SK-N-SH (cell line): ENCODE measurements around the gene NDUFS6. TPM values are rescaled to one million over a fixed set of nuclear protein-coding genes. Genes with fewer than 3 reads are reported as not detected.

Experiments
- CTCF ChIA-PET: fragments of 300-600, 350-600 bp; formaldehyde crosslinking; extraction: SDS; loops from one replicate; lab custom pipeline; 2021; lab: Yijun Ruan, JAX
- POLR2A ChIA-PET: fragments of 350-600 bp; sonication (Branson Sonifier 250); formaldehyde crosslinking; extraction: SDS; loops from one replicate; lab custom pipeline; 2020; ENCODE audit warnings: antibody characterized with exemption, inconsistent platforms; lab: Yijun Ruan, JAX
- DNase-seq: peaks from one replicate; pipeline ENCODE4 v3.0.0; 2012
- H2AFZ ChIP-seq: fragments of 200-600 bp; sonication (generic); 2 replicates; pipeline ENCODE4 v1.8.1; 2016; ENCODE audit warnings: antibody characterized with exemption, mild to moderate bottlenecking, low read depth
- H3F3A ChIP-seq: fragments of 200-600 bp; sonication (generic); replicated peaks from 2 replicates; pipeline ENCODE3; 2016; ENCODE audit warnings: antibody characterized with exemption, mild to moderate bottlenecking; ENCODE audit not compliant: insufficient read depth
- H3K27ac ChIP-seq, 2 experiments: fragments of 200-500 bp in 1 of 2; fragments of 200-600 bp in 1 of 2; sonication (Bioruptor generic) in 1 of 2; sonication (generic), shearing (Covaris generic) in 1 of 2; 2 replicates each; pipeline versions ENCODE4 v1.5.1 to v1.6.1; 2014 to 2016; ENCODE audit warnings: low read depth in 2 of 2, inconsistent platforms in 1 of 2, low read length in 1 of 2, mild to moderate bottlenecking in 1 of 2, mixed read lengths in 1 of 2
- H3K27me3 ChIP-seq: fragments of 200-600 bp; sonication (generic), shearing (Covaris generic); 2 replicates; pipeline ENCODE4 v1.6.1; 2016; ENCODE audit warnings: mixed run types; ENCODE audit not compliant: insufficient read depth
- H3K36me3 ChIP-seq, 2 experiments: fragments of 200-500 bp in 1 of 2; fragments of 200-600 bp in 1 of 2; sonication (Bioruptor generic) in 1 of 2; sonication (generic) in 1 of 2; replicated peaks in 1 of 2; 2 replicates each; pipeline versions ENCODE3 to v1.5.1; 2014 to 2016; ENCODE audit warnings: low read length in 1 of 2, mild to moderate bottlenecking in 1 of 2; ENCODE audit not compliant: insufficient read depth in 2 of 2, control insufficient read depth in 1 of 2
- H3K4me1 ChIP-seq, 2 experiments: fragments of 200-500 bp in 1 of 2; fragments of 200-600 bp in 1 of 2; sonication (Bioruptor generic) in 1 of 2; sonication (generic), shearing (Covaris generic) in 1 of 2; 2 replicates each; pipeline versions ENCODE4 v1.5.1 to v1.6.1; 2014 to 2016; ENCODE audit warnings: low read depth in 1 of 2, low read length in 1 of 2, mixed run types in 1 of 2; ENCODE audit not compliant: insufficient read depth in 2 of 2, control insufficient read depth in 1 of 2
- H3K4me2 ChIP-seq: fragments of 200-600 bp; sonication (generic), shearing (Covaris generic); 2 replicates; pipeline ENCODE4 v1.6.1; 2017; ENCODE audit warnings: mixed run types
- H3K4me3 ChIP-seq, 2 experiments: fragments of 200-500 bp in 1 of 2; fragments of 200-600 bp in 1 of 2; sonication (Bioruptor generic) in 1 of 2; sonication (generic), shearing (Covaris generic) in 1 of 2; 2 replicates each; pipeline versions ENCODE4 v1.5.1 to v1.8.1; 2014 to 2016; ENCODE audit warnings: low read depth in 2 of 2, inconsistent platforms in 1 of 2, low read length in 1 of 2, mild to moderate bottlenecking in 1 of 2, mixed read lengths in 1 of 2, moderate library complexity in 1 of 2
- H3K79me2 ChIP-seq: fragments of 200-600 bp; sonication (generic); 2 replicates; pipeline ENCODE4 v1.8.1; 2017; ENCODE audit warnings: mild to moderate bottlenecking; ENCODE audit not compliant: insufficient read depth
- H3K9ac ChIP-seq: fragments of 200-600 bp; sonication (generic); 2 replicates; pipeline ENCODE4 v1.6.1; 2017; ENCODE audit warnings: mixed run types
- H3K9me2 ChIP-seq: fragments of 200-600 bp; sonication (generic); 2 replicates; pipeline ENCODE4 v1.6.1; 2017; ENCODE audit warnings: mixed run types
- H3K9me3 ChIP-seq: fragments of 200-600 bp; sonication (generic); 2 replicates; pipeline ENCODE4 v1.6.1; 2017; ENCODE audit warnings: mixed run types, mild to moderate bottlenecking, moderate library complexity
- H4K20me1 ChIP-seq: fragments of 200-600 bp; sonication (generic); 2 replicates; pipeline ENCODE4 v1.6.1; 2017; ENCODE audit warnings: mild to moderate bottlenecking, mixed run types; ENCODE audit not compliant: insufficient read depth
- CHD2 ChIP-seq: fragments of 150-350 bp; IDR thresholded peaks from 2 replicates; pipeline ENCODE4 v1.6.1; 2018; ENCODE audit warnings: low read length; ENCODE audit not compliant: partially characterized antibody
- EZH2phosphoT487 ChIP-seq: fragments of 200-600 bp; sonication (generic); IDR thresholded peaks from 2 replicates; pipeline ENCODE4 v1.6.1; 2017; ENCODE audit warnings: low read depth, mixed run types, mild to moderate bottlenecking, antibody characterized with exemption, moderate library complexity, borderline replicate concordance
- FOXJ3 ChIP-seq: sonication (generic); formaldehyde crosslinking; IDR thresholded peaks from 2 replicates; pipeline ENCODE4 v1.5.1; 2020; ENCODE audit warnings: mild to moderate bottlenecking, missing genetic modification reagents
- GABPA ChIP-seq: IDR thresholded peaks from 2 replicates; pipeline ENCODE4 v1.4.0; 2012; ENCODE audit warnings: low read depth, mild to moderate bottlenecking
- GATA2 ChIP-seq: sonication (generic); formaldehyde crosslinking; IDR thresholded peaks from 2 replicates; pipeline ENCODE4 v1.5.0; 2020; ENCODE audit warnings: mild to moderate bottlenecking, missing genetic modification reagents
- IRF3 ChIP-seq: fragments of 150-350 bp; IDR thresholded peaks from 2 replicates; pipeline ENCODE4 v1.6.1; 2016; ENCODE audit warnings: mild to moderate bottlenecking, low read depth, low read length
- JUND ChIP-seq: IDR thresholded peaks from 2 replicates; pipeline ENCODE4 v1.4.0; 2012
- MAX ChIP-seq: IDR thresholded peaks from 2 replicates; pipeline ENCODE4 v1.4.0; 2012; ENCODE audit warnings: low read depth
- MXI1 ChIP-seq: IDR thresholded peaks from 2 replicates; pipeline ENCODE4 v1.6.1; 2012; ENCODE audit warnings: mild to moderate bottlenecking, low read depth, low read length, improper control_type of control experiment
- NFIC ChIP-seq: IDR thresholded peaks from 2 replicates; pipeline ENCODE4 v1.4.0; 2012; ENCODE audit warnings: borderline replicate concordance
- NRF1 ChIP-seq: IDR thresholded peaks from 2 replicates; pipeline ENCODE4 v1.6.1; 2012; ENCODE audit warnings: low read depth, mild to moderate bottlenecking, low read length
- PBX3 ChIP-seq: IDR thresholded peaks from 2 replicates; pipeline ENCODE4; 2012
- POLR2AphosphoS5 ChIP-seq: IDR thresholded peaks from 2 replicates; pipeline ENCODE4 v1.6.1; 2012; ENCODE audit warnings: low read depth, low read length
- RCOR1 ChIP-seq: fragments of 150-350 bp; IDR thresholded peaks from 2 replicates; pipeline ENCODE4 v1.6.1; 2017; ENCODE audit warnings: antibody characterized with exemption, low read length
- REST ChIP-seq: IDR thresholded peaks from 2 replicates; pipeline ENCODE4 v1.6.1; 2012; ENCODE audit warnings: mild to moderate bottlenecking, low read depth, low read length, moderate library complexity
- RXRA ChIP-seq: IDR thresholded peaks from 2 replicates; pipeline ENCODE4 v1.4.0; 2012; ENCODE audit warnings: low read depth, mild to moderate bottlenecking, borderline replicate concordance
- SIN3A ChIP-seq: IDR thresholded peaks from 2 replicates; pipeline ENCODE4 v1.6.1; 2012; ENCODE audit warnings: low read depth, mild to moderate bottlenecking, low read length, moderate library complexity, borderline replicate concordance
- SMC3 ChIP-seq: IDR thresholded peaks from 2 replicates; pipeline ENCODE4 v1.6.1; 2012; ENCODE audit warnings: low read depth, low read length, improper control_type of control experiment
- TAF1 ChIP-seq: IDR thresholded peaks from 2 replicates; pipeline ENCODE4 v1.6.1; 2012; ENCODE audit warnings: low read depth, mild to moderate bottlenecking, low read length, moderate library complexity, borderline replicate concordance
- TCF12 ChIP-seq: IDR thresholded peaks from 2 replicates; pipeline ENCODE4 v1.4.0; 2012
- TEAD4 ChIP-seq: IDR thresholded peaks from 2 replicates; pipeline ENCODE4 v1.4.0; 2012; ENCODE audit warnings: mild to moderate bottlenecking, borderline replicate concordance; ENCODE audit not compliant: insufficient read depth
- YY1 ChIP-seq: IDR thresholded peaks from 2 replicates; pipeline ENCODE4 v1.4.0; 2012; ENCODE audit warnings: low read depth, mild to moderate bottlenecking
- WGBS: methylation state at CpG from one replicate; pipeline ENCODE4 v1.1.6; 2017; ENCODE audit warnings: low lambda C conversion rate; 5-methylcytosine and 5-hydroxymethylcytosine counted together
- polyA plus RNA-seq, 3 experiments: library from polyadenylated mRNA; depleted of rRNA; stranded (reverse); fragments of >200 nt; gene quantifications; 2 replicates each; pipeline ENCODE4 v1.2.3, GENCODE V29; 2012

NDUFS6 gene
- polyA plus RNA-seq, 1 of the 3 experiments (the other 2 are of a cell fraction) = 316 TPM

- CTCF ChIA-PET = no interaction called here
- H3K4me1 ChIP-seq = no peaks in the 10 kb centered on the region
- no peaks in the 10 kb centered on the region for H3K9me2 ChIP-seq
- H3K27ac ChIP-seq = no peak overlapping the region
- no peak overlapping the region for H3K4me2 ChIP-seq
- no peaks in the 10 kb centered on the region for H3K36me3 ChIP-seq
- no peaks in the 10 kb centered on the region for H3K9me3 ChIP-seq
- no peak overlapping the region for H3K4me3 ChIP-seq
- no peak for DNase-seq
- H3F3A ChIP-seq = no peaks in the 10 kb centered on the region
- no peak overlapping the region for H2AFZ ChIP-seq
- H3K9ac ChIP-seq = no peak overlapping the region
- WGBS = 60% methylated on average over 6 of the region's 54 CpGs
- TF ChIP-seq POLR2AphosphoS5 = no peak
- TF ChIP-seq TAF1 = no peak
- TF ChIP-seq JUND = no peak
- TF ChIP-seq CHD2 = no peak
- TF ChIP-seq SMC3 = no peak
- no peak for TF ChIP-seq TEAD4
- no peak for TF ChIP-seq RXRA
- TF ChIP-seq GABPA = no peak
- no peak for TF ChIP-seq FOXJ3 (CRISPR knock-in tag)
- TF ChIP-seq RCOR1 = no peak
- TF ChIP-seq TCF12 = no peak
- no peak for TF ChIP-seq PBX3
- no peak for TF ChIP-seq MXI1
- no peak for TF ChIP-seq NFIC
- TF ChIP-seq IRF3 = no peak
- TF ChIP-seq, all 33 proteins: peak for 0
- Histone ChIP-seq H3K79me2 (no peaks in the 10 kb centered on the region), H3K27me3 (peaks cover 78% of the 10 kb centered on the region), H4K20me1 (no peaks in the 10 kb centered on the region)
- POLR2A ChIA-PET = no interaction called here
These were observed 32.1 kb upstream of the NDUFS6 start for GRCh38 chr5:1769017-1769640.

- H3K79me2 ChIP-seq = no peaks in the 10 kb centered on the region
- no peak overlapping the region for H3K9ac ChIP-seq
- WGBS = 48% methylated on average over 26 of the region's 30 CpGs
- H3K9me2 ChIP-seq = no peaks in the 10 kb centered on the region
- no peak overlapping the region for H3K27ac ChIP-seq
- no peak overlapping the region for H3K4me3 ChIP-seq
- POLR2A ChIA-PET = no interaction called here
- CTCF ChIA-PET = no interaction called here
- no peak for DNase-seq
- H2AFZ ChIP-seq = no peak overlapping the region
- H3K9me3 ChIP-seq = no peaks in the 10 kb centered on the region
- H3K36me3 ChIP-seq = no peaks in the 10 kb centered on the region
- H3K4me1 ChIP-seq = no peaks in the 10 kb centered on the region
- H3K27me3 ChIP-seq = peaks cover 74% of the 10 kb centered on the region
- no peaks in the 10 kb centered on the region for H4K20me1 ChIP-seq
- no peak overlapping the region for H3K4me2 ChIP-seq
- H3F3A ChIP-seq = no peaks in the 10 kb centered on the region
- no peak for TF ChIP-seq EZH2phosphoT487
- TF ChIP-seq GABPA = no peak
- no peak for TF ChIP-seq RXRA
- TF ChIP-seq MAX = no peak
- no peak for TF ChIP-seq JUND
- TF ChIP-seq NRF1 = no peak
- TF ChIP-seq CHD2 = no peak
- no peak for TF ChIP-seq GATA2
- TF ChIP-seq TCF12 = no peak
- TF ChIP-seq YY1 = no peak
- no peak for TF ChIP-seq SIN3A
- TF ChIP-seq FOXJ3 (CRISPR knock-in tag) = no peak
- TF ChIP-seq REST = no peak
These were observed 31.3 kb upstream of the NDUFS6 start for GRCh38 chr5:1769752-1770442.
